ENCODE measurements around the gene ITIH4. TPM values are rescaled to one million over a fixed set of nuclear protein-coding genes. Genes with fewer than 3 reads are reported as not detected.
A peak's percentile ranks its signal among the peaks of the same experiment; 100 is the strongest.

The ITIH4 gene
- polyA plus RNA-seq (2013, experiment 1 of 2) = 1.4 TPM
- polyA plus RNA-seq (2013, experiment 2 of 2) = 1.7 TPM

DNA sequence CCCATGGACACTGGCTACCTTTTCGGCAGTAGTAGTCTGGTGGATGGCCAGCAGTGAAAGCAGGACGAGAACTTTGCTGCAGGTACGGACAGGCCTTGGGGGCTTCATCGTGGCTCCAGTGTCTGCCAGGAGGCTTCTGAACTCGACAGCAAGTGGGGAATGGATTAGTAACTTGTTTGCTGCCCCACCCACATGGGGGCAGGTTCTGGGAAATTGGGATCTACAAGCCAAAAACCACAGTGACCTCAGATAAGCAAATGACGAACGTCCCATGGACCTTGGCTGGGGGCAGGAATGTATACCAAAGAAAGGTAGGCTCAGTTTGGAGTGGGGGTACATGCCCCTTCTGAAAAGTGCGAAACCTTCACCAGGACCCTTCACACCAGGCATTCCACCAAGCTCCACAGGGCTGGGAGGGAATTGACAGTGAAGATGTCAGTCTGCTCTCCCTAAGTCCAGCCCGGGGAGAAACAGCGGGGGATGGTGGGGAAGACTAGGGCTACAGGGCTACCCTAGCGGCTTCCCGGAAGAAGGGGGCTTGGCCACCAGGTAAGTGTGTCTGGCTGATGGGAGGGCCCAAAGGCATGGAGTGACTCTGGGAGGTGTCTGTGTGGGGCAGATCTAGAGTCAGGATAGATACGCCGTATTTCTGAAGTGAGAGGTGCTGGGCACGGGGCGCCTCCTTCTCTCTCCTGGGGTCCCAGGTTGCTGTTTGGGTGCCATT is at the start of gene ITIH4:
TSS of gene ITIH4 (minus strand) at position 138 of the 724 bp plus-strand sequence. CDS start at position 108, 30 bp downstream.
- Histone ChIP-seq H3K27me3 (ENCODE audit: control insufficient read depth in 3 of 3, insufficient read depth in 3 of 3, low read depth in 1 of 3, low read length in 3 of 3) (no peaks in the 10 kb centered on the region), H3K79me1 (ENCODE audit: low read depth, low read length) (no peaks in the 10 kb centered on the region), H2BK12ac (ENCODE audit: low read length) (peak within 1 kb of the TSS; percentile 31), H3K14ac (ENCODE audit: low read length) (peak within 1 kb of the TSS; percentile 85), H2BK15ac (ENCODE audit: low read length) (peak within 1 kb of the TSS; percentile 22), H3K4ac (ENCODE audit: low read length) (no peak within 1 kb of the TSS), H3K23ac (ENCODE audit: low read depth, low read length, poor library complexity) (peak within 1 kb of the TSS; percentile 92), H2AFZ (ENCODE audit: low read length) (no peak within 1 kb of the TSS), H2BK120ac (ENCODE audit: low read depth, low read length) (no peak within 1 kb of the TSS), H3K18ac (ENCODE audit: low read length) (peak within 1 kb of the TSS; percentile 16), H2AK5ac (ENCODE audit: low read depth, low read length) (no peak within 1 kb of the TSS), H3K4me1 (ENCODE audit: control insufficient read depth in 2 of 2, insufficient read depth in 1 of 2, low read depth in 1 of 2, low read length in 2 of 2) (peaks cover 16 to 24% of the 10 kb centered on the region in 2 donors), H3K4me3 (ENCODE audit: low read length in 2 of 2) (no peak within 1 kb of the TSS), H2BK5ac (ENCODE audit: low read length) (no peak within 1 kb of the TSS), H3K36me3 (replicated peaks in 1 of 2; ENCODE audit: control insufficient read depth in 2 of 2, insufficient read depth in 2 of 2, low read length in 2 of 2) (no peaks in the 10 kb centered on the region), H3K4me2 (ENCODE audit: insufficient read depth, low read length, poor library complexity, severe bottlenecking) (no peak within 1 kb of the TSS), H3K9me3 (replicated peaks in 1 of 2; ENCODE audit: control insufficient read depth in 2 of 2, insufficient read depth in 1 of 2, low read depth in 1 of 2, low read length in 2 of 2) (no peaks in the 10 kb centered on the region), H4K8ac (ENCODE audit: low read depth, low read length) (no peak within 1 kb of the TSS), H4K91ac (ENCODE audit: low read depth, low read length, poor library complexity) (no peak within 1 kb of the TSS), H3K9ac (ENCODE audit: low read depth, low read length, poor library complexity) (peak within 1 kb of the TSS; percentile 31), H3K27ac (replicated peaks; ENCODE audit: low read length) (no peak within 1 kb of the TSS)
- no CpG with 5 or more reads among the region's 16 CpGs for WGBS, 2 donors (ENCODE audit: extremely low coverage in 2 of 2, insufficient read length in 2 of 2, insufficient replicate concordance in 1 of 2)
- no peak for DNase-seq (ENCODE audit: low spot score)

DNA sequence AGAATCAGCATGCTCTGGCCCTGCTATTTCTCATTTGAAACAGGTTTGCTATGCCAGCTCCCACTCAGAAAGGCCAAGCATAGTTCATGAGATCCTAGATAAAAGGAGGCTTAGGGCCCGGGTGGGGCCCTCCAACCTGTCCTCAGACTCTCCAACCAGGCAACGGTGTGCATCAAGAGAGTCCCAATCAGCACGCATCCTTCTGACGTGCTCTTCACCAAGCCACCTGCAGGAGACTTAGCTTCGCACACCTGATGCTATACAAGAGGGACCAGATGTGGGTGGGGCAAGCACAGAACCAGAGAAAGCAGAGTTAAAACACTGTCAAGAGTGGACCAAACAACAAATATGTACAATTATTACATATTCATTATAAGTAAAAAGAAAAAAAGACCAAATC is 49.6 kb upstream of the ITIH4 start:
- Histone ChIP-seq H3K4me3 (ENCODE audit: low read length in 2 of 2) (no peak overlapping the region), H3K4me1 (ENCODE audit: control insufficient read depth in 2 of 2, insufficient read depth in 1 of 2, low read depth in 1 of 2, low read length in 2 of 2) (peaks cover 0 to 9% of the 10 kb centered on the region in 2 donors), H3K27ac (replicated peaks; ENCODE audit: low read length) (no peak overlapping the region), H3K79me1 (ENCODE audit: low read depth, low read length) (peaks cover 2% of the 10 kb centered on the region), H2BK15ac (ENCODE audit: low read length) (no peak overlapping the region), H3K14ac (ENCODE audit: low read length) (no peak overlapping the region), H4K8ac (ENCODE audit: low read depth, low read length) (no peak overlapping the region), H2BK12ac (ENCODE audit: low read length) (no peak overlapping the region), H3K4ac (ENCODE audit: low read length) (no peak overlapping the region), H3K36me3 (replicated peaks in 1 of 2; ENCODE audit: control insufficient read depth in 2 of 2, insufficient read depth in 2 of 2, low read length in 2 of 2) (peaks cover 0 to 7% of the 10 kb centered on the region in 2 donors), H2BK5ac (ENCODE audit: low read length) (no peak overlapping the region), H2AK5ac (ENCODE audit: low read depth, low read length) (no peak overlapping the region), H3K27me3 (ENCODE audit: control insufficient read depth in 3 of 3, insufficient read depth in 3 of 3, low read depth in 1 of 3, low read length in 3 of 3) (no peaks in the 10 kb centered on the region), H3K23ac (ENCODE audit: low read depth, low read length, poor library complexity) (no peak overlapping the region), H2AFZ (ENCODE audit: low read length) (no peak overlapping the region), H4K91ac (ENCODE audit: low read depth, low read length, poor library complexity) (no peak overlapping the region), H3K4me2 (ENCODE audit: insufficient read depth, low read length, poor library complexity, severe bottlenecking) (no peak overlapping the region), H3K9ac (ENCODE audit: low read depth, low read length, poor library complexity) (no peak overlapping the region), H3K18ac (ENCODE audit: low read length) (no peak overlapping the region), H3K9me3 (replicated peaks in 1 of 2; ENCODE audit: control insufficient read depth in 2 of 2, insufficient read depth in 1 of 2, low read depth in 1 of 2, low read length in 2 of 2) (peaks cover 0 to 2% of the 10 kb centered on the region in 2 donors), H2BK120ac (ENCODE audit: low read depth, low read length) (no peak overlapping the region)
- no CpG with 5 or more reads among the region's 5 CpGs for WGBS, 2 donors (ENCODE audit: extremely low coverage in 2 of 2, insufficient read length in 2 of 2, insufficient replicate concordance in 1 of 2)
- DNase-seq (ENCODE audit: low spot score) = no peak

DNA sequence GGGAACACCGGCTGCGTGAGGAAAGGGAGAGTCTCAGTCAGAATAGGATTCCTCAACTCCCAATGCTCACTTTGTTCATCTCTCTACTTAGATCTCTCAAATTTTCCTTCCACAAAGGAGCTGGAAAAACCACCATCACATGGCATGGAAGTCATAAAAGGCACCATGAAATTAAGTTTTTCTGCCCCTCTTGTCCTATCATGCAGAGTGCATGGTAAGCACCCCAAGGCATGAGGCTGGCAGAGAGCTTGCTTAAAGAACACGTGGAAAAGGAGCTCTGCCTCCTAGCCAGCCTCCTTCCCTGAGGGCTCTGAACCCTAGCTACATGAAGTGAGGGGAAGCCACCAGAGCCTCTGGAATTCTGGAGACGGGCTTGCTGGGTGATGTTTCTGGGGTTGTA is 49.1 kb upstream of the ITIH4 start:
- Histone ChIP-seq H3K4me1 (ENCODE audit: control insufficient read depth in 2 of 2, insufficient read depth in 1 of 2, low read depth in 1 of 2, low read length in 2 of 2) (peaks cover 0 to 9% of the 10 kb centered on the region in 2 donors), H4K91ac (ENCODE audit: low read depth, low read length, poor library complexity) (no peak overlapping the region), H3K9ac (ENCODE audit: low read depth, low read length, poor library complexity) (no peak overlapping the region), H3K9me3 (replicated peaks in 1 of 2; ENCODE audit: control insufficient read depth in 2 of 2, insufficient read depth in 1 of 2, low read depth in 1 of 2, low read length in 2 of 2) (peaks cover 0 to 2% of the 10 kb centered on the region in 2 donors), H2BK120ac (ENCODE audit: low read depth, low read length) (no peak overlapping the region), H2BK12ac (ENCODE audit: low read length) (no peak overlapping the region), H3K27me3 (ENCODE audit: control insufficient read depth in 3 of 3, insufficient read depth in 3 of 3, low read depth in 1 of 3, low read length in 3 of 3) (no peaks in the 10 kb centered on the region), H3K4me3 (ENCODE audit: low read length in 2 of 2) (no peak overlapping the region), H2AFZ (ENCODE audit: low read length) (no peak overlapping the region), H3K79me1 (ENCODE audit: low read depth, low read length) (peaks cover 2% of the 10 kb centered on the region), H2BK15ac (ENCODE audit: low read length) (no peak overlapping the region), H3K27ac (replicated peaks; ENCODE audit: low read length) (no peak overlapping the region), H3K14ac (ENCODE audit: low read length) (no peak overlapping the region), H3K36me3 (replicated peaks in 1 of 2; ENCODE audit: control insufficient read depth in 2 of 2, insufficient read depth in 2 of 2, low read length in 2 of 2) (peaks cover 0 to 7% of the 10 kb centered on the region in 2 donors), H3K23ac (ENCODE audit: low read depth, low read length, poor library complexity) (no peak overlapping the region), H3K4ac (ENCODE audit: low read length) (no peak overlapping the region), H3K18ac (ENCODE audit: low read length) (no peak overlapping the region), H4K8ac (ENCODE audit: low read depth, low read length) (no peak overlapping the region), H3K4me2 (ENCODE audit: insufficient read depth, low read length, poor library complexity, severe bottlenecking) (no peak overlapping the region), H2BK5ac (ENCODE audit: low read length) (no peak overlapping the region), H2AK5ac (ENCODE audit: low read depth, low read length) (no peak overlapping the region)
- no peak for DNase-seq (ENCODE audit: low spot score)
- WGBS, 2 donors (ENCODE audit: extremely low coverage in 2 of 2, insufficient read length in 2 of 2, insufficient replicate concordance in 1 of 2) = no CpG with 5 or more reads among the region's 4 CpGs

DNA sequence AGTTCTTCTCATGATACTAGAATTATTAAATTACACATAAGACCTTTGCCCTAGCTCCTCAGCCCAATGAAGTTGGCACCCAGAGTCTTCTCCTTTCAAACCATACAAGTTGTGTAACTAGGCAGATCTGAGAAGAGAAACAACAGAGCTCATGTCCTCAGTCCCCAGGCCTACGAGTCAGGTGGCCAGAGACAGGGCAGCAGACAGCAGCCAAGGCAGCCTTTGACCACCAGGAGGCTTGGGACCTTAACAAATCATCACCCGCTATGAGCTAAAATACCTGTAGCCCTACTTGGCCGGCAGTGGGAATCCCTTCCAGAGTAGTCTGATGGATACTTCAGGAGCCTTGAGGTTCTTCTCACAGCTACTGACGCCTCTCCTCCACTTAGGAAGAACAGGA is 48.6 kb upstream of the ITIH4 start:
- H3K27ac ChIP-seq (replicated peaks; ENCODE audit: low read length) = no peak overlapping the region
- H4K8ac ChIP-seq (ENCODE audit: low read depth, low read length) = no peak overlapping the region
- no peak overlapping the region for H3K4me2 ChIP-seq (ENCODE audit: insufficient read depth, low read length, poor library complexity, severe bottlenecking)
- peaks cover 0 to 9% of the 10 kb centered on the region in 2 donors for H3K4me1 ChIP-seq (ENCODE audit: control insufficient read depth in 2 of 2, insufficient read depth in 1 of 2, low read depth in 1 of 2, low read length in 2 of 2)
- no peak overlapping the region for H2AK5ac ChIP-seq (ENCODE audit: low read depth, low read length)
- peaks cover 0 to 2% of the 10 kb centered on the region in 2 donors for H3K9me3 ChIP-seq (replicated peaks in 1 of 2; ENCODE audit: control insufficient read depth in 2 of 2, insufficient read depth in 1 of 2, low read depth in 1 of 2, low read length in 2 of 2)
- no peaks in the 10 kb centered on the region for H3K27me3 ChIP-seq (ENCODE audit: control insufficient read depth in 3 of 3, insufficient read depth in 3 of 3, low read depth in 1 of 3, low read length in 3 of 3)
- DNase-seq (ENCODE audit: low spot score) = no peak
- H2BK12ac ChIP-seq (ENCODE audit: low read length) = no peak overlapping the region
- H2BK120ac ChIP-seq (ENCODE audit: low read depth, low read length) = no peak overlapping the region
- H3K4ac ChIP-seq (ENCODE audit: low read length) = no peak overlapping the region
- no CpG with 5 or more reads among the region's 4 CpGs for WGBS, 2 donors (ENCODE audit: extremely low coverage in 2 of 2, insufficient read length in 2 of 2, insufficient replicate concordance in 1 of 2)
- H3K18ac ChIP-seq (ENCODE audit: low read length) = no peak overlapping the region
- no peak overlapping the region for H3K9ac ChIP-seq (ENCODE audit: low read depth, low read length, poor library complexity)
- H2AFZ ChIP-seq (ENCODE audit: low read length) = no peak overlapping the region
- H3K23ac ChIP-seq (ENCODE audit: low read depth, low read length, poor library complexity) = no peak overlapping the region
- no peak overlapping the region for H3K4me3 ChIP-seq (ENCODE audit: low read length in 2 of 2)
- H2BK5ac ChIP-seq (ENCODE audit: low read length) = no peak overlapping the region
- no peak overlapping the region for H3K14ac ChIP-seq (ENCODE audit: low read length)
- peaks cover 2% of the 10 kb centered on the region for H3K79me1 ChIP-seq (ENCODE audit: low read depth, low read length)
- H4K91ac ChIP-seq (ENCODE audit: low read depth, low read length, poor library complexity) = no peak overlapping the region
- no peak overlapping the region for H2BK15ac ChIP-seq (ENCODE audit: low read length)
- H3K36me3 ChIP-seq (replicated peaks in 1 of 2; ENCODE audit: control insufficient read depth in 2 of 2, insufficient read depth in 2 of 2, low read length in 2 of 2) = peaks cover 0 to 7% of the 10 kb centered on the region in 2 donors

Data from neuronal stem cell (in vitro differentiated cells).